HEK293 (cell line): ENCODE measurements around the gene PHF12.

ENCODE experiments used
- ATF2 ChIP-seq: fragments of 450-650 bp; formaldehyde crosslinking; IDR thresholded peaks from 2 replicates; pipeline ENCODE4 v1.5.1; 2016; ENCODE audit warnings: missing biosample characterization, missing genetic modification characterization, low read depth
- BCL11A ChIP-seq: fragments of 450-650 bp; formaldehyde crosslinking; IDR thresholded peaks from 2 replicates; pipeline ENCODE4 v1.5.1; 2016; ENCODE audit warnings: low read depth, missing biosample characterization, missing genetic modification characterization
- BCL11B ChIP-seq: fragments of 450-650 bp; formaldehyde crosslinking; IDR thresholded peaks from 2 replicates; pipeline ENCODE4 v1.5.1; 2016; ENCODE audit warnings: low read depth, missing biosample characterization, missing genetic modification characterization
- GLIS1 ChIP-seq: fragments of 450-650 bp; formaldehyde crosslinking; IDR thresholded peaks from 2 replicates; pipeline ENCODE4 v1.5.1; 2016; ENCODE audit warnings: missing biosample characterization, missing genetic modification characterization
- GLIS2 ChIP-seq: fragments of 450-650 bp; formaldehyde crosslinking; IDR thresholded peaks from 2 replicates; pipeline ENCODE4 v1.5.1; 2016; ENCODE audit warnings: missing biosample characterization, missing genetic modification characterization
- HOXA7 ChIP-seq: sonication (generic); formaldehyde crosslinking; IDR thresholded peaks from 2 replicates; pipeline ENCODE4 v1.8.1; 2022; ENCODE audit warnings: missing genetic modification reagents, borderline replicate concordance
- KLF16 ChIP-seq: fragments of 450-650 bp; formaldehyde crosslinking; IDR thresholded peaks from 2 replicates; pipeline ENCODE4 v1.5.1; 2017; ENCODE audit warnings: missing biosample characterization, missing genetic modification characterization
- OSR2 ChIP-seq: fragments of 450-650 bp; formaldehyde crosslinking; IDR thresholded peaks from 2 replicates; pipeline ENCODE4 v1.5.1; 2016; ENCODE audit warnings: missing biosample characterization, missing genetic modification characterization
- PRDM2 ChIP-seq: fragments of 450-650 bp; formaldehyde crosslinking; IDR thresholded peaks from 2 replicates; pipeline ENCODE4 v1.5.1; 2016; ENCODE audit warnings: missing biosample characterization, missing genetic modification characterization, borderline replicate concordance
- RBAK ChIP-seq: fragments of 450-650 bp; formaldehyde crosslinking; IDR thresholded peaks from 2 replicates; pipeline ENCODE4 v1.5.1; 2016; ENCODE audit warnings: missing biosample characterization, missing genetic modification characterization
- SALL2 ChIP-seq: fragments of 450-650 bp; formaldehyde crosslinking; IDR thresholded peaks from 2 replicates; pipeline ENCODE4 v1.5.0; 2017; ENCODE audit warnings: missing biosample characterization, mild to moderate bottlenecking, missing genetic modification characterization, borderline replicate concordance
- SP3 ChIP-seq: fragments of 450-650 bp; formaldehyde crosslinking; IDR thresholded peaks from 2 replicates; pipeline ENCODE4 v1.5.1; 2016; ENCODE audit warnings: missing biosample characterization, missing genetic modification characterization
- ZBTB11 ChIP-seq: fragments of 450-650 bp; formaldehyde crosslinking; conservative IDR thresholded peaks from 2 replicates; pipeline ENCODE4 v1.5.1; 2016; ENCODE audit warnings: low read depth, missing biosample characterization, missing genetic modification characterization
- ZBTB20 ChIP-seq: fragments of 450-650 bp; formaldehyde crosslinking; IDR thresholded peaks from 2 replicates; pipeline ENCODE4 v1.5.1; 2016; ENCODE audit warnings: missing biosample characterization, missing genetic modification characterization
- ZBTB26 ChIP-seq: fragments of 450-650 bp; formaldehyde crosslinking; optimal IDR thresholded peaks from 2 replicates; pipeline ENCODE3; 2016; ENCODE audit warnings: missing biosample characterization, mild to moderate bottlenecking, missing genetic modification characterization
- ZBTB44 ChIP-seq: fragments of 450-650 bp; IDR thresholded peaks from 2 replicates; pipeline ENCODE4 v1.5.1; 2018; ENCODE audit warnings: missing biosample characterization, mild to moderate bottlenecking, missing genetic modification characterization
- ZBTB8A ChIP-seq: fragments of 450-650 bp; formaldehyde crosslinking; IDR thresholded peaks from 2 replicates; pipeline ENCODE4 v1.5.1; 2016; ENCODE audit warnings: missing biosample characterization, missing genetic modification characterization
- ZIC2 ChIP-seq: fragments of 450-650 bp; formaldehyde crosslinking; IDR thresholded peaks from 2 replicates; pipeline ENCODE4 v1.5.1; 2016; ENCODE audit warnings: missing biosample characterization, missing genetic modification characterization
- ZNF10 ChIP-seq: fragments of 450-650 bp; formaldehyde crosslinking; IDR thresholded peaks from 2 replicates; pipeline ENCODE4 v1.5.1; 2017; ENCODE audit warnings: missing biosample characterization, missing genetic modification characterization
- ZNF324 ChIP-seq: fragments of 450-650 bp; formaldehyde crosslinking; IDR thresholded peaks from 2 replicates; pipeline ENCODE4 v1.5.1; 2016; ENCODE audit warnings: missing biosample characterization, missing genetic modification characterization
- ZNF335 ChIP-seq: fragments of 450-650 bp; formaldehyde crosslinking; conservative IDR thresholded peaks from 2 replicates; pipeline ENCODE4 v1.5.1; 2016; ENCODE audit warnings: missing biosample characterization, missing genetic modification characterization
- ZNF426 ChIP-seq: fragments of 450-650 bp; formaldehyde crosslinking; IDR thresholded peaks from 2 replicates; pipeline ENCODE4 v1.5.1; 2017; ENCODE audit warnings: missing biosample characterization, missing genetic modification characterization, mild to moderate bottlenecking, inconsistent platforms, moderate library complexity
- ZNF843 ChIP-seq: fragments of 450-650 bp; formaldehyde crosslinking; IDR thresholded peaks from 2 replicates; pipeline ENCODE4 v1.5.1; 2016; ENCODE audit warnings: missing biosample characterization, missing genetic modification characterization
- ZSCAN23 ChIP-seq: fragments of 450-650 bp; formaldehyde crosslinking; IDR thresholded peaks from 2 replicates; pipeline ENCODE4 v1.5.1; 2016; ENCODE audit warnings: missing biosample characterization, missing genetic modification characterization

PHF12 gene

GRCh38 chr17:28896884-28897768, 54.2 kb downstream of the PHF12 start, which contains the start of gene FLOT2 (continued):
- TF ChIP-seq ZBTB26, result peak; percentile 91
- peak; percentile 30; the same call in 1 of the 2 replicates for TF ChIP-seq ZNF843 (tag by site-specific recombination)
- TF ChIP-seq BCL11A, result no peak
- TF ChIP-seq ZNF426 (tag by site-specific recombination), result no peak
- no peak for TF ChIP-seq ATF2 (tag by site-specific recombination)
- TF ChIP-seq ZBTB20 (tag by site-specific recombination), result peak; percentile 94
- peak; percentile 81 for TF ChIP-seq ZNF335 (tag by site-specific recombination)
- TF ChIP-seq OSR2, result no peak
- no peak for TF ChIP-seq HOXA7
- 0 out of 2 replicates have a peak, but pooled peaks have one; percentile 30 for TF ChIP-seq PRDM2 (tag by site-specific recombination)
- TF ChIP-seq KLF16 (tag by site-specific recombination), result peak; percentile 81
- TF ChIP-seq ZNF324 (tag by site-specific recombination), result peak; percentile 29; the same call in 1 of the 2 replicates
- TF ChIP-seq GLIS2 (tag by site-specific recombination), result peak; percentile 97
- no peak; the same call in none of the 2 replicates for TF ChIP-seq ZBTB11 (tag by site-specific recombination)
- peak; percentile 65; the same call in 1 of the 2 replicates for TF ChIP-seq ZNF10
- TF ChIP-seq GLIS1, result peak; percentile 99
- no peak for TF ChIP-seq RBAK (tag by site-specific recombination)
- TF ChIP-seq SALL2, result 0 out of 2 replicates have a peak, but pooled peaks have one; percentile 37
- TF ChIP-seq ZSCAN23, result no peak
- peak; percentile 93 for TF ChIP-seq ZBTB8A
- 0 out of 2 replicates have a peak, but pooled peaks have one; percentile 42 for TF ChIP-seq BCL11B (tag by site-specific recombination)
- TF ChIP-seq ZIC2, result peak; percentile 100
- 0 out of 2 replicates have a peak, but pooled peaks have one; percentile 43 for TF ChIP-seq ZBTB44 (tag by site-specific recombination)
- peak; percentile 76 for TF ChIP-seq SP3 (tag by site-specific recombination)
